NB4 (cell line): Measurements from ENCODE around the gene SULT4A1.

Experiments used
- DNase-seq: peaks from one replicate; pipeline ENCODE4 v3.0.0; 2010; ENCODE audit warnings: low read depth
- H3K4me3 ChIP-seq: one replicate; pipeline ENCODE4 v1.5.1; 2011; ENCODE audit warnings: mild to moderate bottlenecking, low read depth, low read length, moderate library complexity
- MYC ChIP-seq: IDR thresholded peaks from 2 replicates; pipeline ENCODE4 v1.6.1; 2011; ENCODE audit warnings: low read depth, low read length
- POLR2A ChIP-seq: IDR thresholded peaks from 2 replicates; pipeline ENCODE4 v1.6.1; 2011; ENCODE audit warnings: mild to moderate bottlenecking; ENCODE audit not compliant: insufficient read length; ENCODE audit errors: extremely low read depth
- TF ChIP-seq, protein P1 (sequence below): IDR thresholded peaks from one replicate; pipeline ENCODE4 v1.5.1; 2012; ENCODE audit warnings: low read depth, low read length
- TF ChIP-seq, protein P2 (sequence below): IDR thresholded peaks from 2 replicates; pipeline ENCODE4 v1.6.1; 2011; ENCODE audit warnings: low read depth, low read length

The SULT4A1 gene

DNA sequence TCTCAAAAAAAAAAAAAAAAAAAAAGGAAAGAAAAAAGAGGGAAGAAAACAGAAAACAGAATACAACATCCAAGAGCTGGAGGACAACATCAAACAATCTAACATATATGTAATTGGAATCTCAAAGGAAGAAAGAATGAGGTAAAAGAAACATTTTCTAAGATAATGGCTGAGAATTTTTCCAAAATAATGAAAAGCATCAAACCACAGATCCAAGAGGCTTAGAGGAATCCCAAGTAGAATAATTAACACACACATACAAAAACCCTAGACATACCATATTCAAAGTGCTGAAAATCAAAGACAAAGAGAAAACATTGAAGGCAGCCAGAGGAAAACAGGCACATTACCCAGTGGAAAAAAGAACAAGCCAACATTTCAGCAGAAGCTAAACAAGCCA, 4.9 kb downstream of the SULT4A1 start:
- DNase-seq = no peak
- H3K4me3 ChIP-seq = no peak overlapping the region
- TF ChIP-seq, protein P1, sequence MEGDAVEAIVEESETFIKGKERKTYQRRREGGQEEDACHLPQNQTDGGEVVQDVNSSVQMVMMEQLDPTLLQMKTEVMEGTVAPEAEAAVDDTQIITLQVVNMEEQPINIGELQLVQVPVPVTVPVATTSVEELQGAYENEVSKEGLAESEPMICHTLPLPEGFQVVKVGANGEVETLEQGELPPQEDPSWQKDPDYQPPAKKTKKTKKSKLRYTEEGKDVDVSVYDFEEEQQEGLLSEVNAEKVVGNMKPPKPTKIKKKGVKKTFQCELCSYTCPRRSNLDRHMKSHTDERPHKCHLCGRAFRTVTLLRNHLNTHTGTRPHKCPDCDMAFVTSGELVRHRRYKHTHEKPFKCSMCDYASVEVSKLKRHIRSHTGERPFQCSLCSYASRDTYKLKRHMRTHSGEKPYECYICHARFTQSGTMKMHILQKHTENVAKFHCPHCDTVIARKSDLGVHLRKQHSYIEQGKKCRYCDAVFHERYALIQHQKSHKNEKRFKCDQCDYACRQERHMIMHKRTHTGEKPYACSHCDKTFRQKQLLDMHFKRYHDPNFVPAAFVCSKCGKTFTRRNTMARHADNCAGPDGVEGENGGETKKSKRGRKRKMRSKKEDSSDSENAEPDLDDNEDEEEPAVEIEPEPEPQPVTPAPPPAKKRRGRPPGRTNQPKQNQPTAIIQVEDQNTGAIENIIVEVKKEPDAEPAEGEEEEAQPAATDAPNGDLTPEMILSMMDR = no peak
- TF ChIP-seq POLR2A (no peak), MYC (no peak)
- TF ChIP-seq, protein P2, sequence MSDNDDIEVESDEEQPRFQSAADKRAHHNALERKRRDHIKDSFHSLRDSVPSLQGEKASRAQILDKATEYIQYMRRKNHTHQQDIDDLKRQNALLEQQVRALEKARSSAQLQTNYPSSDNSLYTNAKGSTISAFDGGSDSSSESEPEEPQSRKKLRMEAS = no peak

DNA sequence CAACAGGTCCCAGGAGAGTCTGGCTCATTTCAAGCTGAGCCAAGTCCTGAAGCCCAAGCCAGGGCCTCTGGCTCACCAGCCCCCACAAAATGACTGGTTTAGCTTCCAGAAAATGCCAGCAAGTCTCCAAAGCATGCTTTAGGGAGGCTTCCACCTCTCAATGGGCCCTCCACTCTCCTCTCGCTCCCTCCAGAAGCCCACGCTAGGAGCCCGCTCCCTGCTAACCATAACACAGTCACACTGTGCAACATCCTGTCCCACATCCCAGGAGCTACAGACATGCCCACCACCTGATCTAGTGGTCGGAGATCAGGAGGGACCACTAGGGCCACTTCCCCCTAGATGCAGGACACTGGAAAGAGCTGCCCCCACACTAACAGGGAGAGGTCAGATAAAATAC, 6.9 kb downstream of the SULT4A1 start:
- no peak for DNase-seq
- H3K4me3 ChIP-seq = no peak overlapping the region
- TF ChIP-seq, protein P1 = no peak
- no peak for TF ChIP-seq MYC
- TF ChIP-seq, protein P2 = no peak
- no peak for TF ChIP-seq POLR2A

DNA sequence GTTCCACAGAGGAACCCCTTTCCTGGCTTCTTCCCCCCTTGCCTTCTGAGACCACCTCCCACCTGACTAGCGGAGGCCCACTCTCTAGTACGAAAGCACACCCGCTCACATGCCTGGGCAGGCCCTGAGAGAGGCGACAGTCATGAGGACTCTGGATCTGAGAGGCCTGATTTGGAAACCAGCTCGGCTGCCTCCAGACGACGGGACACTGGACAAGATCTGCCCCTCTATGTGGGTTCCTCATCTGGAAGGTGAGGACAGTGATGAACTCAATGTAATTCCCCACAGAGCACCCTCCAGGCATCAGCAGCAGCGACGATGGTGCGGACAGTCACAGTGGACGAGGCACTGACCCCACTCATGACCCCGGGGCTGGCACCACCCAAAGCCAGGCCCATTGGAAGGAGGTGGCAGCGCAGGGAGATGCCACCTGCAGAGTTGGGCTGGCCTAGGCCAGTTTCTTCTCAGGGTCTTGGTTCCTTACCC, 7.5 kb downstream of the SULT4A1 start:
- H3K4me3 ChIP-seq = no peak overlapping the region
- TF ChIP-seq POLR2A (no peak), MYC (no peak)
- TF ChIP-seq, protein P1 = no peak
- TF ChIP-seq, protein P2 = no peak
- no peak for DNase-seq

DNA sequence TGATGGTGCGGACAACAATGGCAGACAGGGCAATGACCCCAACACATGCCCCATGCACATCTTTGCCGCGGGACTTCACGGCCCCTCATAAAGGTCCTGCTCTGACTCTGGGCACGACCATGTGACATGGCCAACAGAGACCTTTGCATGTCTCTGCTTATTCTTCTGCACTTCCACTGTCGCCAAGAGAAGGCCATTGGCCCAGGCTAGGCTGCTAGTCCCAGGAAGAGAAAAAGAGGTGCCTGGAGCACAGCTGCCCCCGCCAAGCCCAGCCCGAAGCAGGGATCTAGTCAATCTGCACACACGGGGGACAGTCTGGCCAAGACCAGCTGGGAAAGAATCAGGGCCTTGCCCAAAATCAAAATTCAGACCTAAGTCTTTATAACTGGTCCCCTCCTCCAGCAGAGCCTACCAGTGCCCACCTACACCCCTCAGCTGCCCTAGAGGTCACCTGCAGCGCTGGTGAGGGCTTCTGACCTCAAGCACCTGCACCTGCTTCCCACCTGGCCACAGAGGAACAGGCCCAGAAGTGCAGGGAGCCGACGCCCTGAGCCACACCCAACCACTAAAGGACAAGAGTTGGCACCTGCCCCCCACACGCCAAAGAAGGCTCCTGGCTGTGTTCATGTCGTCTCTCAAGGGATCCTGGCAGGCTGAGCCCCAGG, 8.1 kb downstream of the SULT4A1 start:
- TF ChIP-seq, protein P1 = no peak
- TF ChIP-seq POLR2A (no peak), MYC (no peak)
- TF ChIP-seq, protein P2 = no peak
- H3K4me3 ChIP-seq = no peak overlapping the region
- DNase-seq = no peak

DNA sequence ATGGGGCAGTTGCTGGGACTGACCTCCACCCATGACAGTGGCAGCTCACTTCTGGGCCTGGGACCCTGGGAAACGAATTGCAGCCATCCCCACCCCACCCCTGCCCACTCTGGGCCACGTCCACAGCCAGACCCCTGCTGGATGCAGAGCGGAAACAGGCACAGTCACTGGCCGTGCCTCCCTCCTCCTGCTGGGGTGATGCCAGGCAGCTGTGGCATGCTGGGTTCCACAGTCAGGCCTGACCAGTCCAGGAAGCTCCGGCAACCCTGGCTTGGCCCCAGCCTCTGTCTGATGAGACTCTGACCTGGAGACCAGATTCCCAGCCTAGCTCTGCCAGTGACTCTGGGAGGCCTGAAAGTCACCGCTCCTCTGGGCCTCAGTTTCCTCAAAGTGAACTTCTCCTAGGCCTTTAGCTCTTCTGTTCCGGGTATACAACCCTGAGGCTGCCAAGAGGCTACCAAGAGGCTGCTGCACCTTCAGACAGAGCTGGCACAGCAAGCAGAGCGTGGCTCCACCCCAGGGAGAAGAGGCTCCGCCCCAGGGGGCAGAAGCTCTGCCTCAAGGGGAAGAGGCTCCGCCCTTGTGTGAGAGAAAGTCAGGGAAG, 8.9 kb downstream of the SULT4A1 start:
- no peak overlapping the region for H3K4me3 ChIP-seq
- DNase-seq = no peak
- TF ChIP-seq MYC (no peak), POLR2A (no peak)
- TF ChIP-seq, protein P2 = no peak
- TF ChIP-seq, protein P1 = no peak
